HG03196 (cell line): ENCODE results near the gene RBBP4.
"Not testable (repeated sequence)": the region's sequence is repeated elsewhere in the genome, so short reads cannot be mapped to it uniquely, and the experiment has no call there.

Experiments
- ATAC-seq: cut with Tn5 transposase; IDR thresholded peaks from one replicate; pipeline ENCODE4 v1.9.1; 2021; ENCODE audit not compliant: unreplicated experiment

RBBP4 gene

DNA sequence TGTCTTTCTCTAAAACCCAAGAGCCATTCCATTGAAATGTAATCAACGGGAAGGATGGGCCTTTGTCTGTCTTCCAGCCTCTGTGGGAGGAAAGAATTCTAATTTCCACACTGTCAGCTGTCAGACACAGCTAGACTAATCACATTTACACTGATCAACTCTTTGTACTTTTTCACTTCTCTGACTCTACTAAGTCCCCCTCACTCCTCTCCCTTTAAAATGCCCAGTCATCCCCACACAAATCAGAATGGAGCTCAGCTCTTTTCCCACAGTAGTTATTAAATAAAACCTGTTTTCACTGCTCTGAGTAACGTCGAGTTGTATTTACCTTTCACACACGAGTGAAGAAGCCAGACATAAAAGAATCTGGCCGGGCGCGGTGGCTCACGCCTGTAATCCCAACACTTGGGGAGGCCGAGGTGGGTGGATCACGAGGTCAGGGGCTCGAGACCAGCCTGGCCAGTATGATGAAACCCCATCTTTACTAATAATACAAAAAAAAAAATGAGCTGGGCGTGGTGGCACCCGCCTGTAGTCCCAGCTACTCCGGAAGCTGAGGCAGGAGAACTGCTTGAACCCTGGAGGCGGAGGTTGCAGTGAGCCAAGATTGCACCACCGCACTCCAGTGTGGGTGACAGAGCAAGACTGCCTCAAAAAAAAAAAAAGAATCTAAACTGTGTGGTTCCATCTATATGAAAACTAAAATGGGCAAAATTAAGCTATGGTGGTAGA, 13.9 kb upstream of the RBBP4 start:
- no peak for ATAC-seq

DNA sequence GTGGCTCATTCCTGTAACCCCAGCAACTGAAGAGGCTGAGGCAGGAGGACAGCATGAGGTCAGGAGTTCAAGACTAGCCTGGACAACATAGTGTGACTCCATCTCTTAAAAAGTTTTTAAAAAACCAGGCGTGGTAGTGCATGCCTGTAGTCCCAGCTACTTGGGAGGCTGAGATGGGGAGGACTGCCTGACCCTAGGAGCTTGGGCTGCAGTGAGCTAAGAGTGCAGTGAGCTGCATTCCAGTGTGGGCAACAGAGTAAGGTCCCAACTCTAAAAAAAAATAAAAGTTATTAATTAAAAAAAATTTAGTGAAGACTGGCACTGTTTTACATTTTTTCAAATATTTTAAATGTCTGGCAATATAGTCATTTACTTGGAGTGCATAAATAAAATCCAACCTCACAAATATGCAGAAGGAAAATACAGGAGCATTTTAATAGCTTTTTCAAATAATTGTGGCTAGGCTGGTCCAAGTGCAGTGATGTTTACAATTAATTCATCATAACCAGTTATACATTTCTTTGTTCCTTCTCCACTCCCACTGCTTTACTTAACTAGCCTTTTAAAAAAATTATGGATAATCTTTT, 11.4 kb upstream of the RBBP4 start:
- ATAC-seq: no peak

DNA sequence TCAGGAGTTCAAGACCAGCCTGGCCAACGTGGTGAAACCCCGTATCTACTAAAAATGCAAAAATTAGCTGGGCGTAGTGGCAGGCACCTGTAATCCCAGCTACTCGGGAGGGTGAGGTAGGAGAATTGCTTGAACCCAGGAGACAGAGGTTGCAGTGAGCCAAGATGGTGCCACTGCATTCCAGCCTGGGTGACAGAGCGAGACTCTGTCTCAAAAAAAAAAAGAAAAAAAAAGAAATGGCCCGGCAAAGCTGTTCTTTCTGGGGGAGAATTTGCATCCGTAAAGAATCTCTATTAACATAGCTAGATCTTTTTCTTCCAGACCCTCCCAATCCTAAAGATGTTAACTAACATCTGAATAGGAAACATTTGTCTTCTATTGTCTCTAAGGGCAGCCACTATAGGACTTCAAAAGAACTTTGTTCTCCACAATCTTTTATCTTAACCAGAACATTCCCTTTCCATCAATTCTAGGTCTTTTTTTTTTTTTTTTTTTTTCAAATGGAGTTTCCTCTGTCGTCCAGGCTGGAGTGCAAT, 8.6 kb upstream of the RBBP4 start:
- ATAC-seq: not testable (repeated sequence)

DNA sequence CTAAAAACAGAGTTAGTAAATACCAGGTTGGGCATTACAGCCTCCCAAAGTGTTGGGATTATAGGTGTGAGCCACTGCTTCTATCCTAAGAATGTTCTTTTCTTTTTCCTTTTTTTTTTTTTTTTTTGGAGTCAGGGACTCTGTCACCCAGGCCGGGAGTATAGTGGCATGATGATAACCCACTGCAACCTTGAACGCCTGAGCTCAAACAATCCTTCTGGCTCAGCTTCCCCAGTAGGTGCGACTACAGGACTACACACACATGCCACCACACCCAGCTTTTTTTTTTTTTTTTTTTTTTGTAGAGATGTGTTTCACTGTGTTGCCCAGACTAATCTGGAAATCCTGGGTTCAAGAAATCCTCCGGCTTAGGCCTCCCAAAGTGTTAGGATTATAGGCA, 6.6 kb upstream of the RBBP4 start:
- ATAC-seq: no peak

DNA sequence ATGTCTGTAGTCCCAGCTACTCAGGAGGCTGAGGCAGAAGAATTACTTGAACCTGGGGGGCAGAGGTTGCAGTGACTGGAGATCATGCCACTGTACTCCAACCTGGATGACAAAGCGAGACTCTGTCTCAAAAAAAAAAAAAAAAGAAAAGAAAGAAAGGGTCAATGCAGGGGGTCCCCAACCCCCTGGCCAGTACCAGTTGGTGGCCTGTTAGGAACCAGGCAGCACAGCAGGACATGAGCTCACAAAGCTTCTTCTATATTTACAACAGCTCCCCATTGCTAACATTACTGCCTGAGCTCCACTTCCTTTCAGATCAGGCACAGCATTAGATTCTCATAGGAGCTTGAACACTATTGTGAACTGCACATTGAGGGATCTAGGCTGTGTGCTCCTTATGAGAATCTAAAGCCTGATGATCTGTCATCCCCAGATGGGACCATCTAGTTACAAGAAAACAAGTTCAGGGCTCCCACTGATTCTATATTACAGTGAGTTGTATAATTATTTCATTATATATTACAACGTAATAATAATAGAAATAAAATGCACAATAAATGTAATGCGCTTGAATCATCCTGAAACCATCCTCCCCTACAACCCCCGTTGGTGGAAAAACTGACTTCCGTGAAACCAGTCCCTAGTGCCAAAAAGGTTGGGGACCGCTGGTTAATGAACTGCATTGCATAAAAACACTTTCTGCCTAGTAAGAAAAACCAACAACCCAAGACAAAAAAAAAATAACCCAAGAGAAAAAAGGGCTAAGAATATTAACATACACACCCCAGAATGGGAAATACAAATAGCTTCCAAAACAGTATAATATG, 3.5 kb upstream of the RBBP4 start:
- no peak for ATAC-seq

DNA sequence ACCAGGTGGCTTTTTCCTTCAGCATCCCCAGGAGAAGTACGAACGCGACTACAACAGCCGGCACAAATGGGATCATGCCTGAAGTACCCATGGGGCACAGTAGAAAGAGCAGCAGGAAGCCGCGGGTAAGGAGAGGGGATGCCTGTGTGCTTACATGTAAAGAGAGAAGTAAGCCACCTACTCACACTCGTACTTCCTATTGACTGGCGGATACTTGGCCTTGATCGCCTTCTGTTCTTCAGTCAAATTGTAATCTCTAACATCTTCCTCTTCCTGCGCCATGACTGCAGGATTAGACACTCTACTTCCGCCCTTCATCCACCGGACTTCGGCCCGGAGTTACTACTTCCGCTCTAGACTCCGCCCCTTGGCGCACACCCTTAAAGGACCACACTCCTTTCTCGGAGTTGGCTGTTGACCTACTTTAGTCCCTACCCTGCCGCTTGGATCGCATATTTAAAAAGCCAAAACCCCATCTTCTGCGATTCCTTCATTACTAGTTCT, 708 bp upstream of the RBBP4 start, which contains the start of gene ZBTB8OS:
Gene ZBTB8OS (minus strand): TSS at position 303 of the 504 bp plus-strand sequence. CDS start 21 bp downstream, at position 282.
- peak; percentile 69 for ATAC-seq

DNA sequence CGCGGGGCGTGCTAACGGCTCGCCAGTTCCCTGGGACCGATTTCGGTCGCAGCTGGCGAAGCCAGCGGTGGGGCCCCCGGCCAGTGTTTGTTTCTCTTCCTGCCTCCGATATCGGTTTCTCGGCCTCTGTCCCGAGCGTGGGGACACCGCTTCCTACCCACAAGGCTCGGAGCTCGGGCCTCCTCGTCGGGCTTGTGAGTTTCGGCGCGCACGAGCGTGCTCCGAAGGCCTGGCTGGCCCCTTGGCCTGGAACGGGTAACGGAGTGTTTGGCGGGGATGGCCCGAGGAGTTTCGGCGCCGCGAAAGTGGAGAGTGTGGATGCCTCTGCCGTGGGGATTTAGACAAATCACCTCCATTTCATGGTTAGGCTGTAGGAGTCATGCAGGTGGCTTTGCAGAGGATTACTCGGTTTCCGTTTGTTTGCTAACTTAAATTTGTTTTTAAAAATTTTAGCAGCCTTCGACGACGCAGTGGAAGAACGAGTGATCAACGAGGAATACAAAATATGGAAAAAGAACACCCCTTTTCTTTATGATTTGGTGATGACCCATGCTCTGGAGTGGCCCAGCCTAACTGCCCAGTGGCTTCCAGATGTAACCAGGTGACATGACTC, 559 bp downstream of the RBBP4 start:
- peak; percentile 24 for ATAC-seq

DNA sequence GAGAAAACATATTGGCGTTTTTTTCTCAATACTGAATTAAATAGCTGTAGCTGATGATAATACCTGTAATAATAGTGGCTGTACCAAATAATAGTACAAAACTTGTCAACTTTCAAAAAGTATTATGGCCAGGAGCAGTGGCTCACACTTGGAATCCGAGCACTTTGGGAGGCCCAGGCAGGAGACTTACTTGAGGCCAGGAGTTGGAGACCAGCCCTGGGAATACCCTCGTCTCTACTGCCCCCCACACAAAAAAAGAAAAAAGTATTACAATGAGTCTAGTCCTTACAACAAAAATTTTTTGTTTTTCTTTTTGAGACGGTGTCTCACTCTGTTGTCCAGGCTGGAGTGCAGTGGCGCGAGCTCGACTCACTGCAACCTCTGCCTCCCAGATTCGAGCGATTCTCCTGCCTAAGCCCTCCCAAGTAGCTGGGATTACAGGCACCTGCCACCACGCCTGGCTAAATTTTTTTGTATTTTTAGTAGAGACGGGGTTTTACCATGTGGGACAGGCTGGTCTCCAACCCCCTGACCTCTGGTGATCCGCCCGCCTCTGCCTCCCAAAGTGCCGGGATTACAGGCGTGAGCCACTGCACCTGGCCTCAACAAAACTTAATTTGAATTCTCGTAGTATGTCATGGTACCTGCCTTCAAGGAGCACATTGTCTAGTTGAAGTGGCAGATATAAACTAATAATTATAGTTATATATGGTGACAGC, 1.4 kb downstream of the RBBP4 start:
- ATAC-seq: no peak

DNA sequence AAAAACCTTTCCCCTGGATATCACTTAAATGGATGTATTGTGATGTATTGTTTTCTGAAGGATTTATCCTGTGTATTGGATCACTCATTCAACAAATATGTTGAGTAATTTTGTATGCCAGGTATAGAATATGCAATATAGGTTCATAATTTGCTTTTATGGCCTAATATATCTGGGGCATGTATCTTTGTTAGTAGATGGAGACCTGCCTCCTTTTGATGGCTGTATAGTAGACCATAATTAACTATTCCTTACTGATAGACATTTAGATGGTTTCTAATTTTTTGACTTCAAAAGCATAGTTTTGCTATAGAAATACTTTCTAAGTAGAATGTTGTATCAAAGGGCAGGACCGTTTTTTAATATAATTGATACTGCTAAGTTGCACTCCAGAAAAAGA, 8.6 kb downstream of the RBBP4 start:
- ATAC-seq: no peak

DNA sequence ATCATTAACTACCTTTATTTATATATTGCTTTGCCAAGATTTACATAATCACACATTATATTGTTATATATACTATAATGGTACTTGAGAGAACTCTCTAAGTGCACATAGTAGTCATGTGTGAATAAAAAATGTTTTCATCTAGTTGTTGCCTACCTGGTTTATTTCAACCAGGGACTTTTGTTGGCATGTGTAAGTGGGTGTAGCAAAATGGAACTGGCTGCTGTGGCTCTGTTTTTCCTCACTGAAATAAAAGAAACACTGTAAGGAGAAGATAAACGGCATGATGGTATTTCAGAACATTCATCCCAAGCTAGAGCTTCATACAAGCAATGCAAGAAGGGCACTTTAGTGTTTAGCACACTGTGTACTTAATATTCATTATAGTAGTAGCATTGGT, 14.9 kb downstream of the RBBP4 start:
- ATAC-seq: no peak

DNA sequence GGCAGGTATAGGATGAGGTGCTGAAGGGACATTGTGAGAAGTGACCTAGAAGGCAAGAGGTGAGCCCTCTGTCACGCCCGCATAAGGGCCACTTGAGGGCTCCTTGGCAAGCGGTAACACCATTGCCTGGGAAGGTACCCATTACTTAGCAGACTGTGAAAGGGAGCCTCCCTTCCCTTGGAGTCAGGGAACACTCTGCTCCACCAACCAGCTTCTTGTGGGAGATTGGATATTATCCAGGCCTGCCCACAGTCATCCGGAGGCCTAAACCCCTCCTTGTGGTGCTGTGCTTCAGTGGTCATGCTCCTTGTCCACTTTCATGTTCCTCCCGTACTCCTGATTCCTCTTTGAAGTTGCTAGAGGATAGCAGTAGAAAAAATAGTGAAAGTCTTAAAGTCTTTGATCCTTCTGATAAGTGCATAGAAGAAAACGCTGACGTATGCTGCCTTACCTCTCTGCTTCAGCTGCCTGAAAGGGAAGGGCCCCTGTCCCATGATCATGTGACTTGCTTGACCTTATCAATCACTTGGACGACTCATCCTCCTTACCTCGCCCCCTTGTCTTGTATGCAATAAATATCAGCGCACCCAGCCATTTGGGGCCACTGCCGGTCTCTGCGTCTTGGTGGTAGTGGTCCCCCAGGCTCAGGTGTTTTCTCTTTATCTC, 16.0 kb downstream of the RBBP4 start:
- ATAC-seq: no peak

DNA sequence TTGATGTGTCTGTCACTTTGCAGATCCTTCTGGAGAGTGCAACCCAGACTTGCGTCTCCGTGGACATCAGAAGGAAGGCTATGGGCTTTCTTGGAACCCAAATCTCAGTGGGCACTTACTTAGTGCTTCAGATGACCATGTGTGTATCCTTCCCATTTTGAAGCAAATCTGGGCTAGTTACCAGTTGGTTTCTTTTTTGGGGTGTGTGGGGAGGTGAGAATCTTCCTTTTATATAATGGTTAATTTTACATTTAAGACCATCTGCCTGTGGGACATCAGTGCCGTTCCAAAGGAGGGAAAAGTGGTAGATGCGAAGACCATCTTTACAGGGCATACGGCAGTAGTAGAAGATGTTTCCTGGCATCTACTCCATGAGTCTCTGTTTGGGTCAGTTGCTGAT, 17.7 kb downstream of the RBBP4 start:
- ATAC-seq: not testable (repeated sequence)

DNA sequence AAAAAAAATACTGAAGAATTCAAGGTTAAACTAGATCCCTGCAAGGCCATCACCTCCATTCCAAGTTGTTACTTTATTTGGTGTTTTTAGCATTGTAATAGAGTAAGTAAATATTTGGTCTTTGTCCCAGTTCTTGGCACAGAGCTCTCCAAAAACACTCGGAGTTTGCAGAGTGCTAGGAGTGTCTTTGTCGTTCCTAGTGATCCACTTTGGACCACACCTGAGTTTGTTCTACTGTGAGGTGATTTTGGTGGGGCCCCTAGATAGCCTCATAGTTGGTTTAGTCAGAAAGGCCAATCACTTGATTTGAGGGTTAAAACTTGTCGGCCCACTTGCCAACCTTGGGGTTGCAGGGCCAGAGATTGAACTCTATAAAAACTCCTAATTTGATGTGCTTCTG, 25.9 kb downstream of the RBBP4 start:
- no peak for ATAC-seq

DNA sequence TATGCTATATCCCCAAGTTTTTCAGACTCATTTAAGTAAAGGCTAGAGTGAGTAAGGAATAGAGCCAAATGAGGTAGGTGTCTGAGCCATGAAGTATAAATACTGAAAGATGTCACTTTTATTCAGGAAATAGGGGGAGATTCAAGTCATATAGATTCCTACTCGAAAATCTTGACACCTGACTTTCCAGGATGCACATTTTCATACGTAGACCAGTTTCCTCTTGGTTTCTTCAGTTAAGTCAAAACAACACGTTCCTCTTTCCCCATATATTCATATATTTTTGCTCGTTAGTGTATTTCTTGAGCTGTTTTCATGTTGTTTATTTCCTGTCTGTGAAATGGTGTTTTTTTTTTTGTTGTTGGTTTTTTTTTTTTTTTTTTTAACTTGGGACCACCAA, 29.0 kb downstream of the RBBP4 start:
- ATAC-seq: not testable (repeated sequence)

DNA sequence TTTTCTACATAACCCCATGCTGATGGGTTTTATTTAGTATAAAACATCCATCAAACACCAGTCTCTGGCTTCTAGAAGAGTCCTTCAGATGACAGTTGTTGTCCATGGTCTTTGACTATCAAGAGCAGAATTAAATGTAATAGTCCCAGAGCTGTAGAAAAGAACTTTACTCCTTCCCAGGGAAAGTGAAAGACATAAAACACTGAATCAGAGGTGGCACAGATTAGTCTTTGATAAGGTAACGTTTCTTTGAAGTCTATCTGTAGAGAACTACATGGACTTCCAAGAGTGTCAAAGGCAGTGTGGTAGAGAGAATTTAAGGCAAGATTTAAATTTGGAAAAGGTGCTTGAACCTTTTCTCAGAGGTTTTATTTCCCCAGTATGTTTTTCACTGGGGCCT, 29.6 kb downstream of the RBBP4 start:
- no peak for ATAC-seq

DNA sequence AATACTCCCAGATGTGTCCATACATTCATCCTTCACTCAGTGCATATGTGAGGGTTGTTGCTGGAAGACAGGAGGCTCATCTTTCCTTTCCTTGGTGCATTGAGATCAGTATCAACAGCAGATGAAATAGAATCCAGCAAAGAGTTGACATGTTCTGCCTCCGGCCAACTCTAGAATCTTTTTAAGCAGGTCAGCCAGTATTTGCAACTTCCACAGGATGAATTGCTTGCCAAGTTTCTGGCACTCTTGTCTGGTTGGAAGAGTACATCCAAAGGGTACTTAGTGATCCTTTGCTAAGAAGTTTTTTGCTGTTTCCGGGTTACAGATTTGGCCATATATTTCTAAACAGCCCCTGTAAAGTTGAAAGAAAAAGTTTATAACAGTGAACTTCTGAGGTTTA, 30.5 kb downstream of the RBBP4 start:
- ATAC-seq: no peak

DNA sequence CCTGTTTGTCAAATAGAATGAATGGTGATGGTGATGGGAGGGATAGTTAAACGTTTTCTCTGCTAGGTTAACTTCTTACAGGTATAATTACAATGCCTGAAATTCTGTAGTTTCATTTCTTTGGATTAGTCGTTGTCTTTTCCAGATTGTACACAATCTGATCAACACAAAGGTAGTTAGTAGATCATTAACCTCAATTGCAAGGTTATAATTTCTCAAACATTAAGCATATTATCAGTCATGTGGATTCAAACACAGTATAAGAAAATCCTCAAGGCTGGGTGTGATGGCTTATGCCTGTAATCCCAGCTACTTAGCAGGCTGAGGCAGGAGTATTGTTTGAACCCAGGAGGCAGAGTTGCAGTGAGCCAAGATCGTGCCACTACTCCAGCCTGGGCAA, 31.0 kb downstream of the RBBP4 start:
- no peak for ATAC-seq

DNA sequence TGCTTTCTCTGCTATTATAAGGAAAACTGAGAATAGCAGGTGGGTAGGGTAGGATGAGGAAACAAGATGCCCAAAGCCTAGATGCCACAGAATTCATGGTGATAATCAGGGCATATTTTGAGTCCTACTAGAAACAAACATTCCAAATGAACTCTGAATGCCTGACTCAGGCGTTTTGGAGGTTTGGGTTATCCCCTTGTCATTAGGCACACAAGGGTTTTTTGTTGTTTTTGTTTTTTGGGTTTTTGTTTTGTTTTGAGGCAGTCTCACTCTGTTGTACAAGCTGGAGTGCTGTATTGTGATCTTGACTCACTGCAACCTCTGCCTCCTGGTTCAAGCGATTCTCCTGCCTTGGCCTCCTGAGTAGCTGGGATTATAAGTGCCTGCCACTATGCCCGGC, 32.4 kb downstream of the RBBP4 start:
- no peak for ATAC-seq

DNA sequence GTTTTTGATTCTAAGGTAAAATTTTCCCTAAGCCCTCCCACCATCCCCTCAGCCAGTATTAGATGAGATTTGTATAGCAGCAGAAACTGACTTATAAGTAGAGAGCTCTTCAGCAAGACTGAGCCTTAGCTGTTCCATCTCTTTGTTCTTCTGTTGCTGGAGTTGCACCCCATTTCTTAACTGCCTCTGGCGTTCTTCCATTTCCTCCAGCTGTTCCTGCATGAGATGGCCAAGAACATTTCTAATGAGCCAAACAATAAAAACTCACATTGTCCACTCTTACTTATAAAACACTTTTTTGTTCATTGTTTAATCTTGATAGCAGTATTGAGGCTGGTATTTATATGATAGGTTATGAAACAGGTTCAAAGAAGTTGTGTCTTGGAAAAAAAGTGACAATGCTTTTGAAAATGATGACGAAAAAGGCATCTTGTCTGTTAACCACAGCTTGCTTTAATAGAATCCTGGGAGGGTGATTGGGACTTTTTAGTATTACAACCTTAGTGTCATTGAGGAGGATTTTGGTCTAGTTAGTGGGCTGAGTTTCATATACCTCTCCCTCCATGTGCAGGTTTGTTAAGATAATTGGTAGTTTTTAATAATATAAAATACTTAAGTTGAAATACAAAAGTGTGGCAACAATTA, 33.3 kb downstream of the RBBP4 start:
- ATAC-seq: no peak
